HepG2 (cell line): ENCODE data around the gene GLB1L. TPM values are rescaled to one million over a fixed set of nuclear protein-coding genes. Genes with fewer than 3 reads are reported as not detected.

ENCODE experiments used
- ATF1 ChIP-seq: IDR thresholded peaks from 2 replicates; pipeline ENCODE4 v1.6.1; 2016; ENCODE audit warnings: mild to moderate bottlenecking, control low read depth
- BHLHE40 ChIP-seq: IDR thresholded peaks from 2 replicates; pipeline ENCODE4 v1.6.1; 2011; ENCODE audit warnings: low read length, improper control_type of control experiment
- ERF ChIP-seq: IDR thresholded peaks from 2 replicates; pipeline ENCODE4 v1.6.1; 2018; ENCODE audit warnings: missing biosample characterization, missing genetic modification reagents
- GABPA ChIP-seq, 2 experiments: IDR thresholded peaks; 2 replicates each; pipeline ENCODE4 v1.6.1; 2011 to 2016; ENCODE audit warnings: low read depth in 2 of 2, low read length in 1 of 2, missing biosample characterization in 1 of 2, missing genetic modification characterization in 1 of 2
- GFI1 ChIP-seq: sonication (generic); formaldehyde crosslinking; IDR thresholded peaks from 2 replicates; pipeline ENCODE4 v1.5.0; 2020; ENCODE audit warnings: missing genetic modification reagents, mild to moderate bottlenecking, borderline replicate concordance
- NR3C1 ChIP-seq: sonication (generic); formaldehyde crosslinking; IDR thresholded peaks from 2 replicates; pipeline ENCODE4 v1.4.0; 2020; ENCODE audit warnings: missing genetic modification reagents
- TEAD3 ChIP-seq: optimal IDR thresholded peaks from 2 replicates; pipeline ENCODE3; 2016; ENCODE audit warnings: borderline replicate concordance
- WIZ ChIP-seq: sonication (generic); formaldehyde crosslinking; IDR thresholded peaks from 2 replicates; pipeline ENCODE4 v1.5.1; 2020; ENCODE audit warnings: mild to moderate bottlenecking, missing genetic modification reagents
- ZBTB38 ChIP-seq: sonication (generic); formaldehyde crosslinking; IDR thresholded peaks from 2 replicates; pipeline ENCODE4 v1.5.1; 2020; ENCODE audit warnings: mild to moderate bottlenecking, missing genetic modification reagents
- ZNF367 ChIP-seq: sonication (generic); formaldehyde crosslinking; IDR thresholded peaks from 2 replicates; pipeline ENCODE4 v1.4.0; 2020; ENCODE audit warnings: missing genetic modification reagents, borderline replicate concordance
- ZNF567 ChIP-seq: sonication (generic); formaldehyde crosslinking; IDR thresholded peaks from 2 replicates; pipeline ENCODE4 v1.8.1; 2023; ENCODE audit warnings: mild to moderate bottlenecking, missing genetic modification reagents, borderline replicate concordance
- polyA plus RNA-seq, 8 experiments: library from polyadenylated mRNA; depleted of rRNA in 3 of 8; stranded (reverse) in 7 of 8; unstranded in 1 of 8; fragments of >200 nt; fragmentation: Illumina TruSeq in 4 of 8; extraction: Trizol in 4 of 8; gene quantifications; 2 replicates each; pipeline versions ENCODE4 v1.2.1 to v1.2.3, GENCODE V29; 2011 to 2016; ENCODE audit warnings: low read depth in 4 of 8, missing spikeins in 1 of 8, mixed read lengths in 1 of 8; ENCODE audit not compliant: insufficient read depth in 1 of 8
- total RNA-seq, 5 experiments: library from RNA; depleted of rRNA; stranded (reverse); fragments of >200 nt; fragmentation: Illumina TruSeq; extraction: Trizol; gene quantifications; 2 replicates each; pipeline ENCODE4 v1.2.3, GENCODE V29; 2016; ENCODE audit warnings: low read depth in 1 of 5
- TF ChIP-seq, protein P1 (sequence below): sonication (generic); formaldehyde crosslinking; IDR thresholded peaks from 2 replicates; pipeline ENCODE4 v1.9.0; 2021; ENCODE audit warnings: missing genetic modification reagents, borderline replicate concordance
- TF ChIP-seq, protein P2 (sequence below): IDR thresholded peaks from 2 replicates; pipeline ENCODE4 v1.6.1; 2016
- TF ChIP-seq, protein P3 (sequence below): sonication (generic); formaldehyde crosslinking; IDR thresholded peaks from 2 replicates; pipeline ENCODE4 v1.4.0; 2020; ENCODE audit warnings: missing genetic modification reagents
- TF ChIP-seq, protein P4 (sequence below): sonication (generic); formaldehyde crosslinking; IDR thresholded peaks from 2 replicates; pipeline ENCODE4 v1.4.0; 2020; ENCODE audit warnings: missing genetic modification reagents, borderline replicate concordance
- TF ChIP-seq, protein P5 (sequence below): sonication (generic); formaldehyde crosslinking; IDR thresholded peaks from 2 replicates; pipeline ENCODE4 v1.4.0; 2020; ENCODE audit warnings: missing genetic modification reagents

Gene GLB1L
- total and polyA plus RNA-seq, 2 of the 13 experiments (the other 11 are each of a cell fraction or from before 2014, with no cell fraction given): 6.8 to 7.3 TPM

DNA sequence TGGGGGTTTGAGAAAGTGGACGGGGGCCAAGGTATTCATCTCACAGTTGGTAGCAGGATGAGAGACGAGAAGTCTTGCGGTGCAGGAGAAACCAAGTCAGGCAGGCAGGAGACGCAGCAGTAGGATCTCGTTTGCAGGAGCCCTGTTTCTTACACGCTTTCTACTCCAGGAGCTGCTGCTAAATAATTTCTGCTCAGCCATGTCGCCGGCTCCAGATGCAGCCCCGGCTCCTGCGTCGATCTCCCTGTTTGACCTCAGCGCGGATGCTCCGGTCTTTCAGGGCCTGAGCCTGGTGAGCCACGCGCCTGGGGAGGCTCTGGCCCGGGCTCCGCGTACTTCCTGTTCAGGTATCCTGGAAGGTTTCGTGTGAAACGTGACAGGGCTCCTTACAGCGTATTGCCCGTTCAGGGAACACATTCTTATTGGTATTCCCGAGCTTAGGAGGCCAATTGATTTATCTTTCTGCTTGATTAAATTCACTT, 15.1 kb downstream of the GLB1L start (continued):
- TF ChIP-seq, protein P1, sequence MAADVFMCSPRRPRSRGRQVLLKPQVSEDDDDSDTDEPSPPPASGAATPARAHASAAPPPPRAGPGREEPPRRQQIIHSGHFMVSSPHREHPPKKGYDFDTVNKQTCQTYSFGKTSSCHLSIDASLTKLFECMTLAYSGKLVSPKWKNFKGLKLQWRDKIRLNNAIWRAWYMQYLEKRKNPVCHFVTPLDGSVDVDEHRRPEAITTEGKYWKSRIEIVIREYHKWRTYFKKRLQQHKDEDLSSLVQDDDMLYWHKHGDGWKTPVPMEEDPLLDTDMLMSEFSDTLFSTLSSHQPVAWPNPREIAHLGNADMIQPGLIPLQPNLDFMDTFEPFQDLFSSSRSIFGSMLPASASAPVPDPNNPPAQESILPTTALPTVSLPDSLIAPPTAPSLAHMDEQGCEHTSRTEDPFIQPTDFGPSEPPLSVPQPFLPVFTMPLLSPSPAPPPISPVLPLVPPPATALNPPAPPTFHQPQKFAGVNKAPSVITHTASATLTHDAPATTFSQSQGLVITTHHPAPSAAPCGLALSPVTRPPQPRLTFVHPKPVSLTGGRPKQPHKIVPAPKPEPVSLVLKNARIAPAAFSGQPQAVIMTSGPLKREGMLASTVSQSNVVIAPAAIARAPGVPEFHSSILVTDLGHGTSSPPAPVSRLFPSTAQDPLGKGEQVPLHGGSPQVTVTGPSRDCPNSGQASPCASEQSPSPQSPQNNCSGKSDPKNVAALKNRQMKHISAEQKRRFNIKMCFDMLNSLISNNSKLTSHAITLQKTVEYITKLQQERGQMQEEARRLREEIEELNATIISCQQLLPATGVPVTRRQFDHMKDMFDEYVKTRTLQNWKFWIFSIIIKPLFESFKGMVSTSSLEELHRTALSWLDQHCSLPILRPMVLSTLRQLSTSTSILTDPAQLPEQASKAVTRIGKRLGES: no peak
- TF ChIP-seq GFI1 (0 out of 2 replicates have a peak, but pooled peaks have one; percentile 3), TEAD3 (CRISPR knock-in tag) (peak; percentile 46), ERF (CRISPR knock-in tag) (0 out of 2 replicates have a peak, but pooled peaks have one; percentile 4), GABPA (IDR thresholded peaks at IDR 0.05; ENCODE audit: low read depth, low read length) (no peak), GABPA (CRISPR knock-in tag; IDR thresholded peaks at IDR 0.05; ENCODE audit: low read depth) (peak; percentile 65), BHLHE40 (peak; percentile 52), WIZ (CRISPR knock-in tag) (0 out of 2 replicates have a peak, but pooled peaks have one; percentile 23), ZNF367 (0 out of 2 replicates have a peak, but pooled peaks have one; percentile 15), ZNF567 (CRISPR knock-in tag) (0 out of 2 replicates have a peak, but pooled peaks have one; percentile 61), ZBTB38 (CRISPR knock-in tag) (no peak), ATF1 (0 out of 2 replicates have a peak, but pooled peaks have one; percentile 1), NR3C1 (CRISPR knock-in tag) (0 out of 2 replicates have a peak, but pooled peaks have one; percentile 10)
- TF ChIP-seq, protein P2, sequence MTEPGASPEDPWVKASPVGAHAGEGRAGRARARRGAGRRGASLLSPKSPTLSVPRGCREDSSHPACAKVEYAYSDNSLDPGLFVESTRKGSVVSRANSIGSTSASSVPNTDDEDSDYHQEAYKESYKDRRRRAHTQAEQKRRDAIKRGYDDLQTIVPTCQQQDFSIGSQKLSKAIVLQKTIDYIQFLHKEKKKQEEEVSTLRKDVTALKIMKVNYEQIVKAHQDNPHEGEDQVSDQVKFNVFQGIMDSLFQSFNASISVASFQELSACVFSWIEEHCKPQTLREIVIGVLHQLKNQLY (CRISPR knock-in tag): 0 out of 2 replicates have a peak, but pooled peaks have one; percentile 49
- TF ChIP-seq, protein P3, sequence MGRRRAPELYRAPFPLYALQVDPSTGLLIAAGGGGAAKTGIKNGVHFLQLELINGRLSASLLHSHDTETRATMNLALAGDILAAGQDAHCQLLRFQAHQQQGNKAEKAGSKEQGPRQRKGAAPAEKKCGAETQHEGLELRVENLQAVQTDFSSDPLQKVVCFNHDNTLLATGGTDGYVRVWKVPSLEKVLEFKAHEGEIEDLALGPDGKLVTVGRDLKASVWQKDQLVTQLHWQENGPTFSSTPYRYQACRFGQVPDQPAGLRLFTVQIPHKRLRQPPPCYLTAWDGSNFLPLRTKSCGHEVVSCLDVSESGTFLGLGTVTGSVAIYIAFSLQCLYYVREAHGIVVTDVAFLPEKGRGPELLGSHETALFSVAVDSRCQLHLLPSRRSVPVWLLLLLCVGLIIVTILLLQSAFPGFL (CRISPR knock-in tag): no peak
- TF ChIP-seq, protein P4, sequence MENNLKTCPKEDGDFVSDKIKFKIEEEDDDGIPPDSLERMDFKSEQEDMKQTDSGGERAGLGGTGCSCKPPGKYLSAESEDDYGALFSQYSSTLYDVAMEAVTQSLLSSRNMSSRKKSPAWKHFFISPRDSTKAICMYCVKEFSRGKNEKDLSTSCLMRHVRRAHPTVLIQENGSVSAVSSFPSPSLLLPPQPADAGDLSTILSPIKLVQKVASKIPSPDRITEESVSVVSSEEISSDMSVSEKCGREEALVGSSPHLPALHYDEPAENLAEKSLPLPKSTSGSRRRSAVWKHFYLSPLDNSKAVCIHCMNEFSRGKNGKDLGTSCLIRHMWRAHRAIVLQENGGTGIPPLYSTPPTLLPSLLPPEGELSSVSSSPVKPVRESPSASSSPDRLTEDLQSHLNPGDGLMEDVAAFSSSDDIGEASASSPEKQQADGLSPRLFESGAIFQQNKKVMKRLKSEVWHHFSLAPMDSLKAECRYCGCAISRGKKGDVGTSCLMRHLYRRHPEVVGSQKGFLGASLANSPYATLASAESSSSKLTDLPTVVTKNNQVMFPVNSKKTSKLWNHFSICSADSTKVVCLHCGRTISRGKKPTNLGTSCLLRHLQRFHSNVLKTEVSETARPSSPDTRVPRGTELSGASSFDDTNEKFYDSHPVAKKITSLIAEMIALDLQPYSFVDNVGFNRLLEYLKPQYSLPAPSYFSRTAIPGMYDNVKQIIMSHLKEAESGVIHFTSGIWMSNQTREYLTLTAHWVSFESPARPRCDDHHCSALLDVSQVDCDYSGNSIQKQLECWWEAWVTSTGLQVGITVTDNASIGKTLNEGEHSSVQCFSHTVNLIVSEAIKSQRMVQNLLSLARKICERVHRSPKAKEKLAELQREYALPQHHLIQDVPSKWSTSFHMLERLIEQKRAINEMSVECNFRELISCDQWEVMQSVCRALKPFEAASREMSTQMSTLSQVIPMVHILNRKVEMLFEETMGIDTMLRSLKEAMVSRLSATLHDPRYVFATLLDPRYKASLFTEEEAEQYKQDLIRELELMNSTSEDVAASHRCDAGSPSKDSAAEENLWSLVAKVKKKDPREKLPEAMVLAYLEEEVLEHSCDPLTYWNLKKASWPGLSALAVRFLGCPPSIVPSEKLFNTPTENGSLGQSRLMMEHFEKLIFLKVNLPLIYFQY (CRISPR knock-in tag): no peak
- TF ChIP-seq, protein P5, sequence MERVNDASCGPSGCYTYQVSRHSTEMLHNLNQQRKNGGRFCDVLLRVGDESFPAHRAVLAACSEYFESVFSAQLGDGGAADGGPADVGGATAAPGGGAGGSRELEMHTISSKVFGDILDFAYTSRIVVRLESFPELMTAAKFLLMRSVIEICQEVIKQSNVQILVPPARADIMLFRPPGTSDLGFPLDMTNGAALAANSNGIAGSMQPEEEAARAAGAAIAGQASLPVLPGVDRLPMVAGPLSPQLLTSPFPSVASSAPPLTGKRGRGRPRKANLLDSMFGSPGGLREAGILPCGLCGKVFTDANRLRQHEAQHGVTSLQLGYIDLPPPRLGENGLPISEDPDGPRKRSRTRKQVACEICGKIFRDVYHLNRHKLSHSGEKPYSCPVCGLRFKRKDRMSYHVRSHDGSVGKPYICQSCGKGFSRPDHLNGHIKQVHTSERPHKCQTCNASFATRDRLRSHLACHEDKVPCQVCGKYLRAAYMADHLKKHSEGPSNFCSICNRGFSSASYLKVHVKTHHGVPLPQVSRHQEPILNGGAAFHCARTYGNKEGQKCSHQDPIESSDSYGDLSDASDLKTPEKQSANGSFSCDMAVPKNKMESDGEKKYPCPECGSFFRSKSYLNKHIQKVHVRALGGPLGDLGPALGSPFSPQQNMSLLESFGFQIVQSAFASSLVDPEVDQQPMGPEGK (CRISPR knock-in tag): 0 out of 2 replicates have a peak, but pooled peaks have one; percentile 10
